Right atrium auricular region (tissue), 2 donors: Measurements from ENCODE around the gene VTI1B. TPM values are rescaled to one million over a fixed set of nuclear protein-coding genes. Genes with fewer than 3 reads are reported as not detected.
A peak's percentile ranks its signal among the peaks of the same experiment; 100 is the strongest.

Experiments
- DNase-seq: peaks from one replicate; pipeline ENCODE4 v3.0.0-alpha.2; 2019; ENCODE audit warnings: low spot score
- H3K27ac ChIP-seq, 2 donors: fragments of 200-600 bp; sonication (generic); 1 replicate in 1 of 2; 2 replicates in 1 of 2; pipeline ENCODE4 v1.5.1; 2016 to 2019
- H3K27me3 ChIP-seq, 2 donors: fragments of 200-600 bp; sonication (generic); one replicate each; pipeline versions ENCODE4 v1.5.1 to v1.6.0; 2017 to 2019
- H3K36me3 ChIP-seq: fragments of 200-600 bp; sonication (generic); one replicate; pipeline ENCODE4 v1.5.1; 2016
- H3K4me1 ChIP-seq, 2 donors: fragments of 200-600 bp; sonication (generic); one replicate each; pipeline versions ENCODE4 v1.5.1 to v1.6.0; 2017 to 2019
- H3K4me3 ChIP-seq, 2 donors: fragments of 200-600 bp; sonication (generic); 1 replicate in 1 of 2; 2 replicates in 1 of 2; pipeline ENCODE4 v1.5.1; 2017 to 2019; ENCODE audit warnings: mild to moderate bottlenecking in 1 of 2, moderate library complexity in 1 of 2
- H3K9me3 ChIP-seq, 2 donors: fragments of 200-600 bp; sonication (generic); one replicate each; pipeline ENCODE4 v1.5.1; 2019
- total RNA-seq, 2 donors: library from RNA; depleted of rRNA; stranded (reverse); fragments of >200 nt; gene quantifications; one replicate each; pipeline ENCODE4 v1.1.0, GENCODE V29; 2016
- TF ChIP-seq, protein P1 (sequence below), 2 donors: fragments of 200-600 bp; sonication (generic); IDR thresholded peaks; one replicate each; pipeline ENCODE4 v1.5.1; 2019; ENCODE audit warnings: antibody characterized with exemption in 2 of 2

Gene VTI1B
- total RNA-seq, 2 donors from 2014 or later = 59.7 to 61.0 TPM

DNA sequence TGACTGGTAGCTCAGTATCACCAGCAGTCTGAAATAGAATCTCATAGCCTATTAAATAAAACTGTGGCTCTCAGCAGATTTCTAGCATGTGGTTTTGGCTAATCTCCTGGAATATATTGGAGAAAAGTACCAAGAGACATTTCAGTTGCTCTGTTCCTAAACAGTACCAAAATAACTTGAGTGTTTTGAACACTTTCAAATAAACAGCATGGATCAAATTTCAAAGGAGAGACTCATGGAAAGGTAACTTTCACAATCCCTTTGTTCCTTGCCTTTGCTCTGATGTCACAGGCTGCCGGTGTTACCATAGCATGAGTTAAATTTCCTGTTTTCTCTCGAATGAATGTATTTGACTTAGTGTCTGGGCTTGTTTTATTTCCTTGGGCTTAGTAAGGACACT lies 51.3 kb downstream of the VTI1B start:
- peak overlapping the region; percentile 39 to 67 for H3K27ac ChIP-seq
- no peaks in the 10 kb centered on the region for H3K27me3 ChIP-seq
- H3K4me1 ChIP-seq = peaks cover 0 to 17% of the 10 kb centered on the region in 2 donors
- H3K4me3 ChIP-seq = no peak overlapping the region
- no peaks in the 10 kb centered on the region for H3K9me3 ChIP-seq
- H3K36me3 ChIP-seq = no peaks in the 10 kb centered on the region
- TF ChIP-seq, protein P1, sequence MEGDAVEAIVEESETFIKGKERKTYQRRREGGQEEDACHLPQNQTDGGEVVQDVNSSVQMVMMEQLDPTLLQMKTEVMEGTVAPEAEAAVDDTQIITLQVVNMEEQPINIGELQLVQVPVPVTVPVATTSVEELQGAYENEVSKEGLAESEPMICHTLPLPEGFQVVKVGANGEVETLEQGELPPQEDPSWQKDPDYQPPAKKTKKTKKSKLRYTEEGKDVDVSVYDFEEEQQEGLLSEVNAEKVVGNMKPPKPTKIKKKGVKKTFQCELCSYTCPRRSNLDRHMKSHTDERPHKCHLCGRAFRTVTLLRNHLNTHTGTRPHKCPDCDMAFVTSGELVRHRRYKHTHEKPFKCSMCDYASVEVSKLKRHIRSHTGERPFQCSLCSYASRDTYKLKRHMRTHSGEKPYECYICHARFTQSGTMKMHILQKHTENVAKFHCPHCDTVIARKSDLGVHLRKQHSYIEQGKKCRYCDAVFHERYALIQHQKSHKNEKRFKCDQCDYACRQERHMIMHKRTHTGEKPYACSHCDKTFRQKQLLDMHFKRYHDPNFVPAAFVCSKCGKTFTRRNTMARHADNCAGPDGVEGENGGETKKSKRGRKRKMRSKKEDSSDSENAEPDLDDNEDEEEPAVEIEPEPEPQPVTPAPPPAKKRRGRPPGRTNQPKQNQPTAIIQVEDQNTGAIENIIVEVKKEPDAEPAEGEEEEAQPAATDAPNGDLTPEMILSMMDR (IDR thresholded peaks at IDR 0.05) = no peak
- no peak for DNase-seq

- Histone ChIP-seq H3K36me3 (no peaks in the 10 kb centered on the region), H3K9me3 (no peaks in the 10 kb centered on the region), H3K4me3 (no peak overlapping the region), H3K27me3 (no peaks in the 10 kb centered on the region), H3K27ac (peak overlapping the region; percentile 39 to 67), H3K4me1 (peaks cover 0 to 17% of the 10 kb centered on the region in 2 donors)
- TF ChIP-seq, protein P1 (IDR thresholded peaks at IDR 0.05) = no peak
- no peak for DNase-seq
These were observed 51.8 kb downstream of the VTI1B start for GRCh38 chr14:67622675-67623074.

DNA sequence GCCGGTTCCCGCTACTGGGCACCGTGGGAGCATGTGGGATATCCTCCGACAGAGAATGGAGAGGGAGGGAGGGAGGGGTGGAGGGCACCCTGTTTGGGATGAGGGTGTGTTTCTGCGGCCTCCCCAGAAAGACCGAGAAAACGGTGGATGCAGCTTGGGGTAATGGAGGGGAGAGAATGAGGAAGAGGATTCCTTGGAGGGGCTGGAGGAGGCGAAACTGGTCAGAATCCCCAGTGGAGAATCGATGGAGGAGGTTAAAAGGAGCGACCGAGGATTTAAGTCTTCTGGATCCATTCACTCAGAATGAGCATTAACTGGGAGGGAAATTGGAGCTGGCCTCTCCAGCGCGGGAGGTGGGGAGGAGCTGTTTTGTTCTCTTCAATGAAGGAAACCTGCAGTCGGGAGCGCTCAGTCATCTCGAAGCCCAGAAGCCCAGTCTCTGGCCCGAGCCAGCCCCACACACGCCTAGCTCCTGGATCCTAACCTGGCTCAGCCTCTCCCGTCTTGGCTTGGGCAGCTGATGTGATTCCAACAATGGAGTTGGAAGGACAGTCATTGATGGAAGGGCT lies 54.1 kb downstream of the VTI1B start:
- H3K27me3 ChIP-seq = no peaks in the 10 kb centered on the region
- no peaks in the 10 kb centered on the region for H3K36me3 ChIP-seq
- no peaks in the 10 kb centered on the region for H3K9me3 ChIP-seq
- DNase-seq = no peak
- TF ChIP-seq, protein P1 (IDR thresholded peaks at IDR 0.05) = no peak
- H3K4me3 ChIP-seq = peak overlapping the region; percentile 46 to 71
- peak overlapping the region; percentile 51 to 72 for H3K27ac ChIP-seq
- peaks cover 0 to 17% of the 10 kb centered on the region in 2 donors for H3K4me1 ChIP-seq

DNA sequence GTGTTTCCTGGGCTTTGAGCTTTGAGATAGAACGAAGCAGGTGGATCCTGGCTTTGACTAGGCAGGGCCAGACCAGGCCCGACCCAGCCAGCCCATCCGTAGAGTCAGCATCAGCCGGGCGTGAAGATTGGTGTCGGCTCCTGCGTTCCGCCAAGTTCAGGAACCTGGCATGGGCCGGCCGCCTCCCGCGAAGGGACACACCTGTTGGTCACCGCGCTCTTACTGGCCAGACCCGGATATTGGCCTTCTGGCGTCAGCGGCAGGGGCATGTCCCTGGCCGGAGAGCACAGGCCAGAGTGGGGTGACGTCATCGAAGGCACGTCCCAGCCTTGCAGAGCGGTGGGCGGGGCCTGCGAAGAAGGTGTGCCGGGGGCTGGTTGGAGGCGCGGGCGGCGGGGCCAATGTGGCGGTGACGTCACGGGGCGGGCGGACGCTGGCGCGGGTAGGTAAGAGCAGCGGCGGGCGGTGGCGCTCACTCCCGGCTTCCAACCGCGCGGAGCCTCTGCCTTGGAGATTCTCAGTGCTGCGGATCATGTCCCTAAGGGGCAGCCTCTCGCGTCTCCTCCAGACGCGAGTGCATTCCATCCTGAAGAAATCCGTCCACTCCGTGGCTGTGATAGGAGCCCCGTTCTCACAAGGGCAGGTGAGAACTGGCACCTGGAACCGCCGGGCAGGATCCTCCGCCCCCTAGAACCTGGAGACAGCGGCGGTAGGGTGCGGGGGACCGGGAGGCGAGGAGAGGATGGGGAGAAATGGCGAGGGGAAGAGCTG lies 54.8 kb downstream of the VTI1B start, which contains the start of gene ARG2:
Gene ARG2, plus strand, starts transcription at position 475 of the 771 bp plus-strand sequence. Its CDS starts 58 bp downstream, at position 533.
- peaks cover 0 to 17% of the 10 kb centered on the region in 2 donors for H3K4me1 ChIP-seq
- H3K27ac ChIP-seq = peak within 1 kb of the TSS; percentile 52 to 72
- DNase-seq = peak; percentile 98
- no peaks in the 10 kb centered on the region for H3K27me3 ChIP-seq
- H3K4me3 ChIP-seq = peak within 1 kb of the TSS; percentile 46 to 71
- H3K36me3 ChIP-seq = no peaks in the 10 kb centered on the region
- no peaks in the 10 kb centered on the region for H3K9me3 ChIP-seq
- TF ChIP-seq, protein P1 (IDR thresholded peaks at IDR 0.05) = no peak

GRCh38 chr14:67618617-67619063 lies 55.8 kb downstream of the VTI1B start:
- TF ChIP-seq, protein P1 (IDR thresholded peaks at IDR 0.05) = peak; percentile 50 to 79
- Histone ChIP-seq H3K36me3 (no peaks in the 10 kb centered on the region), H3K4me1 (peaks cover 0 to 17% of the 10 kb centered on the region in 2 donors), H3K27me3 (no peaks in the 10 kb centered on the region), H3K27ac (peak overlapping the region; percentile 52 to 72), H3K4me3 (no peak overlapping the region), H3K9me3 (no peaks in the 10 kb centered on the region)
- DNase-seq = no peak
